Endothelial cell (in vitro differentiated cells): Measurements from ENCODE around the gene ZNF831. TPM values are rescaled to one million over a fixed set of nuclear protein-coding genes. Genes with fewer than 3 reads are reported as not detected.

ENCODE experiments used
- DNase-seq: peaks from one replicate; pipeline ENCODE4 v3.0.0; 2021; ENCODE audit warnings: low spot score
- H3K27ac Mint-ChIP-seq: one replicate; pipeline ENCODE4 v1.8.0; 2021; ENCODE audit warnings: mixed read lengths, inconsistent platforms; ENCODE audit not compliant: unreplicated experiment
- H3K27me3 Mint-ChIP-seq: one replicate; pipeline ENCODE4 v1.8.0; 2021; ENCODE audit warnings: mild to moderate bottlenecking, moderate library complexity, mixed read lengths, inconsistent platforms; ENCODE audit not compliant: unreplicated experiment
- H3K36me3 Mint-ChIP-seq: one replicate; pipeline ENCODE4 v1.8.0; 2021; ENCODE audit warnings: mild to moderate bottlenecking, low read depth, mixed read lengths, inconsistent platforms; ENCODE audit not compliant: unreplicated experiment
- H3K4me1 Mint-ChIP-seq: one replicate; pipeline ENCODE4 v1.8.0; 2021; ENCODE audit warnings: mild to moderate bottlenecking, mixed read lengths, inconsistent platforms; ENCODE audit not compliant: unreplicated experiment
- H3K4me3 Mint-ChIP-seq: one replicate; pipeline ENCODE4 v1.8.0; 2021; ENCODE audit warnings: mild to moderate bottlenecking, mixed read lengths, inconsistent platforms; ENCODE audit not compliant: unreplicated experiment
- H3K9me3 Mint-ChIP-seq: one replicate; pipeline ENCODE4 v1.8.0; 2021; ENCODE audit warnings: mixed read lengths, inconsistent platforms; ENCODE audit not compliant: unreplicated experiment
- total RNA-seq: library from RNA; stranded (reverse); fragmentation: NEBNext Ultra II Directional; extraction: Animal tissue kit (Norgen Biotek cat#: 25700); gene quantifications from one replicate; pipeline ENCODE4 v1.2.1, GENCODE V29; 2021; ENCODE audit not compliant: unreplicated experiment
- TF ChIP-seq, protein P1 (sequence below): fragments of 200-600 bp; sonication (generic); IDR thresholded peaks from one replicate; pipeline ENCODE4 v1.5.0; 2021; ENCODE audit warnings: antibody characterized with exemption; ENCODE audit not compliant: unreplicated experiment

The ZNF831 gene
- total RNA-seq, 1 donor from 2014 or later = 0.56 TPM

DNA sequence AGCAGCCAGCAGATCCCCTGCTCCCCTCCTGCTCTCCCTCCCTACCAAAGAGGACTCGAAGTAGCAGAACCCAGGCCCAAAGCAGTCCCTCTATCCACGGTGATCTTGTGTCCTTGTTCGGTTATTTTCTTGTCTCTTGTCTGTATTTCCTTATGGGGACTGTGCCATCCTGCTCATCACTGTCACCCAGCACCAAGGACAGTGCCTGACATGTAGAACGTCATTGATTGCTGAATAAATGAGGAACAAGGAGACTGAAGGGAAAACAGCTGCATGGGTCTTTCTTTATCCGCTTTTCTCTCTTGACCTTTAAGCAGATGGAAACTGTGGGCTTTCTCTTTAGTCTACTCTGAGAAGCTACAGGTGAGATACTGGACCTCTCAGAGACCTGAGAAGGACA lies 29.4 kb upstream of the ZNF831 start:
- Mint-ChIP-seq H3K4me1 (no peaks in the 10 kb centered on the region), H3K36me3 (peaks cover 11% of the 10 kb centered on the region), H3K27me3 (peaks cover 4% of the 10 kb centered on the region), H3K4me3 (no peak overlapping the region), H3K9me3 (peaks cover 8% of the 10 kb centered on the region), H3K27ac (no peak overlapping the region)
- TF ChIP-seq, protein P1, sequence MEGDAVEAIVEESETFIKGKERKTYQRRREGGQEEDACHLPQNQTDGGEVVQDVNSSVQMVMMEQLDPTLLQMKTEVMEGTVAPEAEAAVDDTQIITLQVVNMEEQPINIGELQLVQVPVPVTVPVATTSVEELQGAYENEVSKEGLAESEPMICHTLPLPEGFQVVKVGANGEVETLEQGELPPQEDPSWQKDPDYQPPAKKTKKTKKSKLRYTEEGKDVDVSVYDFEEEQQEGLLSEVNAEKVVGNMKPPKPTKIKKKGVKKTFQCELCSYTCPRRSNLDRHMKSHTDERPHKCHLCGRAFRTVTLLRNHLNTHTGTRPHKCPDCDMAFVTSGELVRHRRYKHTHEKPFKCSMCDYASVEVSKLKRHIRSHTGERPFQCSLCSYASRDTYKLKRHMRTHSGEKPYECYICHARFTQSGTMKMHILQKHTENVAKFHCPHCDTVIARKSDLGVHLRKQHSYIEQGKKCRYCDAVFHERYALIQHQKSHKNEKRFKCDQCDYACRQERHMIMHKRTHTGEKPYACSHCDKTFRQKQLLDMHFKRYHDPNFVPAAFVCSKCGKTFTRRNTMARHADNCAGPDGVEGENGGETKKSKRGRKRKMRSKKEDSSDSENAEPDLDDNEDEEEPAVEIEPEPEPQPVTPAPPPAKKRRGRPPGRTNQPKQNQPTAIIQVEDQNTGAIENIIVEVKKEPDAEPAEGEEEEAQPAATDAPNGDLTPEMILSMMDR = no peak
- no peak for DNase-seq

DNA sequence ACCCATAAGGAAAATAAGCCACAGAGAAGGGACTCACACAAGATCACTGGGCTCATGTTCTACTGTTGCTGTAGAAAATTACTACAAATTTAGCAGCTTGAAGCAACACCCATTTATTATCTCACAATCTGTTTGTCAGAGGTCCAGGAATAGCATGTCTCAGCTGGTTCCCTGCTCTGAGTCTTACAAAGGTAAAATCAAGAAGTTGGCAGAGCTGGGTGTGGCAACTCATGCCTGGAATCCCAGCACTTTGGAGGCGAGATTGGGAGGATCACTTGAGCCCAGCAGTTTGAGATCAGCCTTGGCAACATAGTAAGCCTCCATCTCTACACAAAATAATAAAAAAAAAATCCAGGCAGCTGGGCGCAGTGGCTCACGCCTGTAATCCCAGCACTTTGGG lies 28.5 kb upstream of the ZNF831 start:
- H3K36me3 Mint-ChIP-seq = peaks cover 11% of the 10 kb centered on the region
- no peak overlapping the region for H3K4me3 Mint-ChIP-seq
- no peak for DNase-seq
- H3K4me1 Mint-ChIP-seq = no peaks in the 10 kb centered on the region
- H3K27me3 Mint-ChIP-seq = peaks cover 6% of the 10 kb centered on the region
- H3K9me3 Mint-ChIP-seq = peaks cover 8% of the 10 kb centered on the region
- TF ChIP-seq, protein P1 = no peak
- no peak overlapping the region for H3K27ac Mint-ChIP-seq

DNA sequence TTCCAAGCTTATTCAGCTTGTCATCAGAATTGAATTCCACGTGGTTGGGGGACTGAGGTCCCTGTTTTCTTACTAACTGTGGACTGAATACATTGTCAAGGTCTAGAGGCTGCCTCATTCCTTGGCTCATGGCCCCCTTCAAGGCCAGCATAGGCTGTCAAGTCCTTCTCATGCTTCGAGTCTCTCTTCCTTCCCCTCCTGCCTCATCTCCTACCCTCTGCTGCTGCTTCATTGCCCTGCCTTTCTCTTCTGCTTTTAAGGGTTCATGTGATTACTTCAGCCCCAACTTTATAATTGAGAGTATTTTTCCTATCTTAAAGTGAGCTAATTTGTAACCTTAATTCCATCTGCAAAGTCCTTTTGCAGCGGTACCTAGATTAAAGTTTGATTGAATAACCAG lies 27.6 kb upstream of the ZNF831 start:
- Mint-ChIP-seq H3K4me3 (no peak overlapping the region), H3K36me3 (peaks cover 11% of the 10 kb centered on the region), H3K27ac (no peak overlapping the region), H3K4me1 (no peaks in the 10 kb centered on the region), H3K9me3 (peaks cover 8% of the 10 kb centered on the region), H3K27me3 (peaks cover 6% of the 10 kb centered on the region)
- TF ChIP-seq, protein P1 = no peak
- DNase-seq = no peak

DNA sequence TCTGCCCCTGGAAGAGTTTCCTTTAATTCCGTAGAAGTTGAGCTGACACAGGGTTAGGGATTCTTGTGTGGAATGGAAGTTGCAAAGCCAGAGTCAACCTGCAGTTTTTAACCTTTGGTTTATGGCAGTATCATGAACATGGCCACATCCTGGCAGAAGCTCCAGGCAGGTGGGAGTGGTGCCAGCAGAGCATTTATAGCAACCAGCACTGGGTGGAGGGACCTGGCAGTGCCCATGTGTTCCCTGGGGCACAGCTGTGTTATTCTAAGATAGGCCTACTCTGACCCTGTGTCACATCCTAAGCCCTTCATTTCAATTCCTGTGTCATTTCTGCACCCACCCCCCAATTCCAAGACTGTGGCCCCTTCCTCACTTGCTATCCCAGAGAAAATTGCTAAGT lies 26.1 kb upstream of the ZNF831 start:
- Mint-ChIP-seq H3K27ac (no peak overlapping the region), H3K27me3 (peaks cover 6% of the 10 kb centered on the region), H3K36me3 (peaks cover 11% of the 10 kb centered on the region), H3K4me1 (no peaks in the 10 kb centered on the region), H3K9me3 (peaks cover 8% of the 10 kb centered on the region), H3K4me3 (no peak overlapping the region)
- TF ChIP-seq, protein P1 = no peak
- no peak for DNase-seq

DNA sequence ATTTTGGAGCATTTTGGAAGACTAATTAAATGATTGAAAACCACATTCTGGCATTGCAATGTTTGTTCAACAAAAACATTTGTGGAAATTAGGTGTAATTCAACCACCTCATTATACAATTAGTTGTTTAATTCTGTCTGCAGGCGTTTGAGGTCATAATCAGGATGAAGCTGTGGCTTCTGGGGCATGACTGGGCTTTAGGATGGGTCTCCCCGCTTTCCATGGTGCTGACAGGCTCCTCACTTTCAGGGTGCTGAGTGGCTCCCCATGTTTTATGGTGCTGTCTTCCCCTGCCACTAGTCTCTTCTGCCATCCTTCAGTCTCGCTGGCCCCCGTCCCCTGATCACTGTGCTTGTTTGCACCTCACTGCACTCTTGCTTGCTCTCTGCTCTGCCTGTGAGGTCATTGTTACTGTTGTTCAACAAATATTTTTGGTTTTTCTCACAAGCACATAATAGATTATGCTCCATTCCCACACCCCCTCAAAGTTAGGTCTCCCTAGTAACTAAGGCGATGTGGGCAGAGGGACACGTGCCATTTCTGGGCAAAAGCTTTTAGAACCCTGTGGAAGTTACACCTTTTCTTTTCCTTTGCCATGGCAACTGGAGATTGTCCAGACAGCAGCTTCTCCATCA lies 25.4 kb upstream of the ZNF831 start:
- Mint-ChIP-seq H3K9me3 (peaks cover 8% of the 10 kb centered on the region), H3K27ac (no peak overlapping the region), H3K36me3 (peaks cover 11% of the 10 kb centered on the region), H3K4me3 (no peak overlapping the region), H3K27me3 (peaks cover 6% of the 10 kb centered on the region), H3K4me1 (no peaks in the 10 kb centered on the region)
- no peak for DNase-seq
- TF ChIP-seq, protein P1 = no peak
